HG02970 (cell line): ENCODE measurements around the gene PRR14L.
"Not testable (repeated sequence)": the region's sequence is repeated elsewhere in the genome, so short reads cannot be mapped to it uniquely, and the experiment has no call there.

Source experiments
- ATAC-seq: cut with Tn5 transposase; IDR thresholded peaks from one replicate; pipeline ENCODE4 v1.9.1; 2021; ENCODE audit warnings: mild to moderate bottlenecking, moderate library complexity, moderate number of reproducible peaks; ENCODE audit not compliant: unreplicated experiment, low FRiP score

Gene PRR14L

GRCh38 chr22:31742115-31742514, 7.8 kb downstream of the PRR14L start:
- ATAC-seq, result no peak

- not testable (repeated sequence) for ATAC-seq
Observed at GRCh38 chr22:31740314-31740713, 9.6 kb downstream of the PRR14L start.

GRCh38 chr22:31739795-31740201, 10.1 kb downstream of the PRR14L start:
- ATAC-seq, result no peak

GRCh38 chr22:31738566-31738965, 11.4 kb downstream of the PRR14L start:
- ATAC-seq, result no peak

GRCh38 chr22:31737932-31738331, 12.0 kb downstream of the PRR14L start:
- no peak for ATAC-seq

- no peak for ATAC-seq
Observed at GRCh38 chr22:31736458-31736857, 13.5 kb downstream of the PRR14L start.

GRCh38 chr22:31734512-31734911, 15.4 kb downstream of the PRR14L start:
- ATAC-seq, result no peak

- ATAC-seq, result no peak
Observed at GRCh38 chr22:31733580-31734079, 16.3 kb downstream of the PRR14L start.

GRCh38 chr22:31732089-31732829, 17.7 kb downstream of the PRR14L start:
- ATAC-seq, result no peak

GRCh38 chr22:31730344-31730711, 19.6 kb downstream of the PRR14L start:
- no peak for ATAC-seq

GRCh38 chr22:31728857-31729256, 21.1 kb downstream of the PRR14L start:
- ATAC-seq, result no peak

- no peak for ATAC-seq
Observed at GRCh38 chr22:31726692-31727091, 23.2 kb downstream of the PRR14L start.

- no peak for ATAC-seq
Observed at GRCh38 chr22:31723723-31724122, 26.2 kb downstream of the PRR14L start.

GRCh38 chr22:31719850-31720471, 30.0 kb downstream of the PRR14L start:
- ATAC-seq, result no peak

GRCh38 chr22:31715147-31715778, 34.7 kb downstream of the PRR14L start:
- no peak for ATAC-seq

GRCh38 chr22:31711226-31711625, 38.7 kb downstream of the PRR14L start:
- not testable (repeated sequence) for ATAC-seq

- ATAC-seq, result no peak
Observed at GRCh38 chr22:31707519-31707918, 42.4 kb downstream of the PRR14L start.

- no peak for ATAC-seq
Observed at GRCh38 chr22:31695423-31695822, 54.5 kb downstream of the PRR14L start.

- not testable (repeated sequence) for ATAC-seq
Observed at GRCh38 chr22:31694046-31694445, 55.9 kb downstream of the PRR14L start.

- ATAC-seq, result no peak
Observed at GRCh38 chr22:31692186-31692886, 57.6 kb downstream of the PRR14L start.

- ATAC-seq, result no peak
Observed at GRCh38 chr22:31691408-31691807, 58.5 kb downstream of the PRR14L start.
